A549 (cell line): ENCODE data around the gene IPMK. TPM values are rescaled to one million over a fixed set of nuclear protein-coding genes. Genes with fewer than 3 reads are reported as not detected.

Source experiments
- CEBPB ChIP-seq, 2 experiments: fragments of >200 bp in 1 of 2; sonication (Bioruptor Twin) in 1 of 2; formaldehyde crosslinking in 1 of 2; IDR thresholded peaks; 2 replicates each; pipeline ENCODE4 v1.6.1; 2012 to 2016
- HEYL ChIP-seq: fragments of 250-450 bp; sonication (Bioruptor Pico); IDR thresholded peaks from 2 replicates; pipeline ENCODE4 v1.8.0; 2021; ENCODE audit warnings: mild to moderate bottlenecking, moderate library complexity
- MAZ ChIP-seq: fragments of 150-350 bp; IDR thresholded peaks from 2 replicates; pipeline ENCODE4 v1.6.1; 2014; ENCODE audit warnings: antibody characterized with exemption, low read depth, low read length, borderline replicate concordance
- polyA plus RNA-seq, 4 experiments: library from polyadenylated mRNA; depleted of rRNA in 3 of 4; stranded (reverse); fragments of >200 nt; fragmentation: RNase III in 1 of 4; extraction: RNeasy Plus Mini Kit Qiagen cat#74134 plus additional on column Dnase treatment in 1 of 4; gene quantifications; 2 replicates in 3 of 4; 3 replicates in 1 of 4; pipeline ENCODE4 v1.2.3, GENCODE V29; 2011 to 2017
- TF ChIP-seq, protein P1 (sequence below): fragments of >200 bp; sonication (Bioruptor Twin); formaldehyde crosslinking; IDR thresholded peaks from 2 replicates; pipeline ENCODE4 v1.6.1; 2016

IPMK gene
- polyA plus RNA-seq, 2 of the 4 experiments (the other 2 are of a cell fraction): 2.9 to 5.6 TPM

DNA sequence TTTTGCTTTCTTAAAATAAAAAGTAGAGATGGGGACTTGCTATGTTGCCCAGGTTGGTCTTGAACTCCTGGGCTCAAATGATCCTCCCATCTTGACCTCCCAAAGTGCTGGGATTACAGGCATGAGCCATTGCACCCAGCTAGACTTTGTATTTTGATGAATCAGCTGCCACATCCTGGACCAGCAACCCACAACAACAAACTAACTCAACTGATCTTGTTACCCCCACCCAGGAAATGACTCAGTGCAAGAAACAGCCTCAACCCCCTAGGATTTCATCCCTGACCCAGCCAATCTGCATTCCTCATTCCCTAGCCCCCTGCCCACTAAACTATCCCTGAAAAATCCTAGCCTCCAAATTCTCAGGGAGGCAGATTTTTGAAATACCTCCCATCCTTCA lies 123.8 kb downstream of the IPMK start (continued):
- TF ChIP-seq CEBPB (IDR thresholded peaks at IDR 0.05) (no peak), HEYL (no peak), MAZ (no peak)
- TF ChIP-seq, protein P1, sequence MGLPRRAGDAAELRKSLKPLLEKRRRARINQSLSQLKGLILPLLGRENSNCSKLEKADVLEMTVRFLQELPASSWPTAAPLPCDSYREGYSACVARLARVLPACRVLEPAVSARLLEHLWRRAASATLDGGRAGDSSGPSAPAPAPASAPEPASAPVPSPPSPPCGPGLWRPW: no peak

Other genes with a start within 250 kb of the IPMK start
- 102 and 111 TPM in 2 replicates for gene CISD1, start 1.3 kb upstream of the IPMK start, polyA plus RNA-seq (2011; rRNA removed)
- 43.5 to 48.6 TPM (median 48.1 TPM) in 3 replicates for gene CISD1, start 1.3 kb upstream of the IPMK start, polyA plus RNA-seq (2017; fragmentation: RNase III; extraction: RNeasy Plus Mini Kit Qiagen cat#74134 plus additional on column Dnase treatment)
- 35.1 and 40.5 TPM in 2 replicates for gene UBE2D1, start 67.1 kb upstream of the IPMK start, polyA plus RNA-seq (2011; rRNA removed)
- gene UBE2D1, start 67.1 kb upstream of the IPMK start, polyA plus RNA-seq (2017; fragmentation: RNase III; extraction: RNeasy Plus Mini Kit Qiagen cat#74134 plus additional on column Dnase treatment): 16.7 to 18.1 TPM (median 17.9 TPM) in 3 replicates
- gene TFAM, start 117.5 kb upstream of the IPMK start, polyA plus RNA-seq (2011; rRNA removed): 37.1 and 61.2 TPM in 2 replicates
- gene TFAM, start 117.5 kb upstream of the IPMK start, polyA plus RNA-seq (2017; fragmentation: RNase III; extraction: RNeasy Plus Mini Kit Qiagen cat#74134 plus additional on column Dnase treatment): 66.9 to 74.4 TPM (median 72.1 TPM) in 3 replicates
- 36.9 and 50.7 TPM in 2 replicates for gene BICC1, start 245.0 kb upstream of the IPMK start, polyA plus RNA-seq (2011; rRNA removed)
- 52.4 to 57.7 TPM (median 56.8 TPM) in 3 replicates for gene BICC1, start 245.0 kb upstream of the IPMK start, polyA plus RNA-seq (2017; fragmentation: RNase III; extraction: RNeasy Plus Mini Kit Qiagen cat#74134 plus additional on column Dnase treatment)